KOPT-K1 (cell line): Measurements from ENCODE around the gene CDKN3.
"Not testable (repeated sequence)": the region's sequence is repeated elsewhere in the genome, so short reads cannot be mapped to it uniquely, and the experiment has no call there.

Experiments used
- H3K27ac ChIP-seq: fragments of 200-600 bp; sonication (generic); 2 replicates; pipeline ENCODE4 v1.5.1; 2016; ENCODE audit warnings: antibody characterized with exemption, mild to moderate bottlenecking, low read depth, low read length; ENCODE audit not compliant: poor library complexity, severe bottlenecking
- H3K36me3 ChIP-seq: fragments of 200-600 bp; sonication (generic); 2 replicates; pipeline ENCODE4 v1.5.1; 2017; ENCODE audit warnings: antibody characterized with exemption, mild to moderate bottlenecking, low read length, moderate library complexity; ENCODE audit not compliant: insufficient read depth
- H3K9me3 ChIP-seq: fragments of 200-600 bp; sonication (generic); 2 replicates; pipeline ENCODE4 v1.5.1; 2017; ENCODE audit warnings: antibody characterized with exemption, low read length, mild to moderate bottlenecking; ENCODE audit not compliant: insufficient read depth, poor library complexity, severe bottlenecking

Gene CDKN3

GRCh38 chr14:54392131-54392859 is 4.5 kb upstream of the CDKN3 start:
- no peak overlapping the region for H3K27ac ChIP-seq
- no peaks in the 10 kb centered on the region for H3K36me3 ChIP-seq
- no peaks in the 10 kb centered on the region for H3K9me3 ChIP-seq

DNA sequence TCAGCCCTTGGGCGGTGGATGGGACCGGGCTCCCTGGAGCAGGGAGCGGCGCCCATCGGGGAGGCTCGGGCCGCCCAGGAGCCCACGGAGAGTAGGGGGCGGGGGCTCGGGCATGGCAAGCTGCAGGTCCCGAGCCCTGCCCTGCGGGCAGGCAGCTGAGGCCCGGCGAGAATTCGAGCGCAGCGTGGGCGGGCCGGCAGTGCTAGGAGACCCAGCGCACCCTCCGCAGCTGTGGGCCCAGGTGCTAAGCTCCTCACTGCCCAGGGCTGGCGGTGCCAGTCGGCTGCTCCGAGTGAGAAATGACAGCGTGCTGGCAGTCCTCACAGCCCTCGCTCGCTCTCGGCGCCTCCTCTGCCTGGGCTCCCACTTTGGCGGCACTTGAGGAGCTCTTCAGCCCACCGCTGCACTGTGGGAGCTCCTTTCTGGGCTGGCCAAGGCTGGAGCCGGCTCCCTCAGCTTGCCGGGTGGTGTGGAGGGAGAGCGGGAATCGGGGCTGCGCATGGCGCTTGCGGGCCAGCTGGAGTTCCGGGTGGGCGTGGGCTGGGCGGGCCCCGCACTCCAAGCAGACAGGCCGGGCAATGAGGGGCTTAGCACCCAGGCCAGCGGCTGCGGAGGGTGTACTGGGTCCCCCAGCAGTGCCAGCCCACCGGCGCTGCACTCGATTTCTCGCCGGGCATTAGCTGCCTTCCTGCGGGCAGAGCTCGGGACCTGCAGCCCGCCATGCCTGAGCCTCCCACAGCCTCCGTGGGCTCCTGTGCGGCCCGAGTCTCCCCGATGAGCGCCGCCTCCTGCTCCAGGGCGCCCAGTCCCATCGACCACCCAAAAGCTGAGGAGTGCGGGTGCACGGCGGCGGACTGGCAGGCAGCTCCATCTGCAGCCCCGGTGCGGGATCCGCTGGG is 3.6 kb upstream of the CDKN3 start:
- not testable (repeated sequence) for H3K36me3 ChIP-seq, H3K9me3 ChIP-seq, H3K27ac ChIP-seq

DNA sequence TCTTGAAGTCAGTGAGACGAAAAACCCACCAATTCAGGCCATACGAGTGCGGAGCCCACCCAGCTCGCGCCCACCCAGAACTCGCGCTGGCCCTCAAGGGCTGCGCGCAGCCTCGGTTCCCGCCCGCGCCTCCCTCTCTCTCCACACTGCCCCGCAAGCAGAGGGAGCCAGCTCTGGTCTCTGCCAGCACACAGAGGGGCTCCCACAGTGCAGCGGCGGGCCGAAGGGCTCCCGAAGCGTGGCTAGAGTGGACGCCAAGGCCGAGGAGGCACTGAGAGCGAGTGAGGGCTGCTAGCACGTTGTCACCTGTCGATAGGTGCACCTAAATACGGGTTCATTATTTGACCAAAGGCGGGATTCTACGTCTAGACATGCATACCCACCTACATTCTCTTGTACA is 2.2 kb upstream of the CDKN3 start:
- H3K9me3 ChIP-seq: no peaks in the 10 kb centered on the region
- no peak overlapping the region for H3K27ac ChIP-seq
- H3K36me3 ChIP-seq: peaks cover 3% of the 10 kb centered on the region

GRCh38 chr14:54395284-54395683 is 1.5 kb upstream of the CDKN3 start:
- H3K9me3 ChIP-seq: no peaks in the 10 kb centered on the region
- peaks cover 10% of the 10 kb centered on the region for H3K36me3 ChIP-seq
- no peak overlapping the region for H3K27ac ChIP-seq

- H3K36me3 ChIP-seq: peaks cover 15% of the 10 kb centered on the region
- H3K9me3 ChIP-seq: no peaks in the 10 kb centered on the region
- H3K27ac ChIP-seq: no peak overlapping the region
These were observed 1.1 kb upstream of the CDKN3 start for GRCh38 chr14:54395716-54396115.

- H3K9me3 ChIP-seq: no peaks in the 10 kb centered on the region
- peaks cover 19% of the 10 kb centered on the region for H3K36me3 ChIP-seq
- peak overlapping the region; percentile 85 for H3K27ac ChIP-seq
These were observed 669 bp upstream of the CDKN3 start for GRCh38 chr14:54396183-54396492.

GRCh38 chr14:54399560-54399959 is 2.8 kb downstream of the CDKN3 start:
- Histone ChIP-seq H3K27ac (no peak overlapping the region), H3K36me3 (peaks cover 38% of the 10 kb centered on the region)

GRCh38 chr14:54403401-54404005 is 6.7 kb downstream of the CDKN3 start:
- H3K36me3 ChIP-seq: peaks cover 64% of the 10 kb centered on the region
- H3K9me3 ChIP-seq, H3K27ac ChIP-seq: not testable (repeated sequence)

More at GRCh38 chr14:54399560-54399959, 2.8 kb downstream of the CDKN3 start:
- no peaks in the 10 kb centered on the region for H3K9me3 ChIP-seq

GRCh38 chr14:54410215-54410614 is 13.4 kb downstream of the CDKN3 start:
- H3K36me3 ChIP-seq: peaks cover 92% of the 10 kb centered on the region
- no peak overlapping the region for H3K27ac ChIP-seq
- H3K9me3 ChIP-seq: no peaks in the 10 kb centered on the region

DNA sequence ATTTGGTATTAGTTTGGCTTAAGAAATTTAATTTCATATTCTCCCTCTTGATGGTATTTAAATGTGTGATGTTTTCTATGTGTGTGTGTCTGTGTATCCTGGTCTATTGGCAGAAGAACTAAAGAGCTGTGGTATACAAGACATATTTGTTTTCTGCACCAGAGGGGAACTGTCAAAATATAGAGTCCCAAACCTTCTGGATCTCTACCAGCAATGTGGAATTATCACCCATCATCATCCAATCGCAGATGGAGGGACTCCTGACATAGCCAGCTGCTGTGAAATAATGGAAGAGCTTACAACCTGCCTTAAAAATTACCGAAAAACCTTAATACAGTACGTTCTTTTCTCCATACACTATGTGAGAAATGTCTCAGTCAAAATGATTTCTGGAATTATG is 14.6 kb downstream of the CDKN3 start:
- no peak overlapping the region for H3K27ac ChIP-seq
- H3K9me3 ChIP-seq: no peaks in the 10 kb centered on the region
- peaks cover 99% of the 10 kb centered on the region for H3K36me3 ChIP-seq

- no peaks in the 10 kb centered on the region for H3K9me3 ChIP-seq
- no peak overlapping the region for H3K27ac ChIP-seq
- peaks cover 98% of the 10 kb centered on the region for H3K36me3 ChIP-seq
These were observed 23.8 kb downstream of the CDKN3 start for GRCh38 chr14:54420478-54421142.

- H3K36me3 ChIP-seq: peaks cover 98% of the 10 kb centered on the region
- H3K27ac ChIP-seq: no peak overlapping the region
- no peaks in the 10 kb centered on the region for H3K9me3 ChIP-seq
These were observed 27.2 kb downstream of the CDKN3 start for GRCh38 chr14:54423991-54424390.

- Histone ChIP-seq H3K27ac (no peak overlapping the region), H3K9me3 (no peaks in the 10 kb centered on the region), H3K36me3 (peaks cover 98% of the 10 kb centered on the region)
These were observed 27.7 kb downstream of the CDKN3 start for GRCh38 chr14:54424479-54424901.

- Histone ChIP-seq H3K36me3 (peaks cover 98% of the 10 kb centered on the region), H3K27ac (no peak overlapping the region), H3K9me3 (no peaks in the 10 kb centered on the region)
These were observed 28.3 kb downstream of the CDKN3 start for GRCh38 chr14:54425068-54425467.
